Measurements from ENCODE around the gene UVRAG. TPM values are rescaled to one million over a fixed set of nuclear protein-coding genes. Genes with fewer than 3 reads are reported as not detected.

The UVRAG gene
- total and polyA plus RNA-seq, 4 donors, result 4.4 to 15.1 (median 10.0) TPM

DNA sequence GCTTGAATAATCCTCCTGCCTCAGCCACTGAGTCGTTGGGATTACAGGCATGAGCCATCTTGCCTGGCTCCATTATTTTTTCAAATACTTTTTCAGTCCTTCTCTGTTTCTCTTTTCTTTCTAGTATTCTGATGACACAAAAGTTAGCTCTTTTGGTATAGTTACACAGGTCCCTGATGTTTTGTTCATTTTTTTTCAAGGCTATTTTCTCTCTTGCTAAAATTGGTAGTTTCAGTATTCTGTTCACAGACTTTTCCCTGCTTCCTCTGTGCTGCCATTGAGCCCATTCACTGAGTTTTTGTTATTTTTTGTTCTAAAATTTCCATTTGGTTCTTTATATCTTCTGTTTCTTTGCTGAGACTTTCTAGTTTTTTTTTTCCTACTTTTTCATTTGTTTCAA lies 166.5 kb downstream of the UVRAG start:
- Histone ChIP-seq H3K9ac (ENCODE audit: low read depth in 1 of 2, low read length in 2 of 2) (no peak overlapping the region), H3K27me3 (ENCODE audit: control insufficient read depth in 4 of 4, insufficient read depth in 4 of 4, low read length in 3 of 4) (no peaks in the 10 kb centered on the region), H3K27ac (ENCODE audit: low read depth in 1 of 2, low read length in 2 of 2) (no peak overlapping the region), H3K36me3 (ENCODE audit: control insufficient read depth in 4 of 4, insufficient read depth in 3 of 4, low read depth in 1 of 4, low read length in 3 of 4) (peaks cover 0 to 8% (median 1%) of the 10 kb centered on the region in 4 donors), H3K4me1 (ENCODE audit: control insufficient read depth in 4 of 4, insufficient read depth in 4 of 4, low read length in 3 of 4) (no peaks in the 10 kb centered on the region), H3K9me3 (ENCODE audit: control insufficient read depth in 4 of 4, low read length in 3 of 4) (no peaks in the 10 kb centered on the region), H3K4me3 (ENCODE audit: low read depth in 1 of 3, low read length in 3 of 3) (no peak overlapping the region)
- no peak for DNase-seq (ENCODE audit: low spot score)
- TF ChIP-seq HNF4A (conservative IDR thresholded peaks at IDR 0.05) (no peak), TAF1 (conservative IDR thresholded peaks at IDR 0.05) (no peak), JUND (IDR thresholded peaks at IDR 0.05) (no peak), NR2F2 (IDR thresholded peaks at IDR 0.05) (no peak), YY1 (IDR thresholded peaks at IDR 0.05) (no peak), EGR1 (IDR thresholded peaks at IDR 0.05; ENCODE audit: low read depth in 2 of 2) (no peak), HNF4G (IDR thresholded peaks at IDR 0.05) (no peak), FOXA2 (IDR thresholded peaks at IDR 0.05) (no peak), RXRA (IDR thresholded peaks at IDR 0.05) (no peak)
- TF ChIP-seq, protein P1, sequence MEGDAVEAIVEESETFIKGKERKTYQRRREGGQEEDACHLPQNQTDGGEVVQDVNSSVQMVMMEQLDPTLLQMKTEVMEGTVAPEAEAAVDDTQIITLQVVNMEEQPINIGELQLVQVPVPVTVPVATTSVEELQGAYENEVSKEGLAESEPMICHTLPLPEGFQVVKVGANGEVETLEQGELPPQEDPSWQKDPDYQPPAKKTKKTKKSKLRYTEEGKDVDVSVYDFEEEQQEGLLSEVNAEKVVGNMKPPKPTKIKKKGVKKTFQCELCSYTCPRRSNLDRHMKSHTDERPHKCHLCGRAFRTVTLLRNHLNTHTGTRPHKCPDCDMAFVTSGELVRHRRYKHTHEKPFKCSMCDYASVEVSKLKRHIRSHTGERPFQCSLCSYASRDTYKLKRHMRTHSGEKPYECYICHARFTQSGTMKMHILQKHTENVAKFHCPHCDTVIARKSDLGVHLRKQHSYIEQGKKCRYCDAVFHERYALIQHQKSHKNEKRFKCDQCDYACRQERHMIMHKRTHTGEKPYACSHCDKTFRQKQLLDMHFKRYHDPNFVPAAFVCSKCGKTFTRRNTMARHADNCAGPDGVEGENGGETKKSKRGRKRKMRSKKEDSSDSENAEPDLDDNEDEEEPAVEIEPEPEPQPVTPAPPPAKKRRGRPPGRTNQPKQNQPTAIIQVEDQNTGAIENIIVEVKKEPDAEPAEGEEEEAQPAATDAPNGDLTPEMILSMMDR (IDR thresholded peaks at IDR 0.05; ENCODE audit: low read depth, low read length, missing input control), result no peak
- 96% methylated on average over 1 of the region's 1 CpG for WGBS

DNA sequence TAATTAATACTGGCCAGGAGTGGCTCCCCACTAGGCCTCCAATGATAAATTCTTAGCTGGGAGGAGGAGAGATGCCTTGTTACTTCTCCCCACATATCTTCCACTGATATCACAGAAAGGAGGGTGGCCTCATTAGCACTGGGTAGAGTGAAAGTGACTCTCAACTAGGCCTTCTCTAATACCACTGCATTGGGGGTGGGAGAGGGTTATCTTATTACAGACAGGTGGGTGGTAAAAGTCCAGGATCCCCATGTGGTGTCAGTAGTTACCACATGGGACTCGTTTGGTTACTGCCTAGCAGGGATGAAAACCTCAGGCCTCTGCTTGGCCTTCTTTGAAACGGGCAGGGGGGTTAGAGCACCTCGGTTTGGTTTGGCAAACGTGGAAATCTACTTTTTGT lies 167.3 kb downstream of the UVRAG start:
- no peaks in the 10 kb centered on the region for H3K27me3 ChIP-seq (ENCODE audit: control insufficient read depth in 4 of 4, insufficient read depth in 4 of 4, low read length in 3 of 4)
- no peak for DNase-seq (ENCODE audit: low spot score)
- TF ChIP-seq HNF4A (conservative IDR thresholded peaks at IDR 0.05) (no peak), JUND (IDR thresholded peaks at IDR 0.05) (no peak), FOXA1 (IDR thresholded peaks at IDR 0.05) (no peak), RXRA (IDR thresholded peaks at IDR 0.05) (no peak), YY1 (IDR thresholded peaks at IDR 0.05) (no peak), GABPA (IDR thresholded peaks at IDR 0.05 in 1 of 2, conservative IDR thresholded peaks at IDR 0.05 in 1 of 2) (no peak)
- TF ChIP-seq, protein P1 (IDR thresholded peaks at IDR 0.05; ENCODE audit: low read depth, low read length, missing input control), result no peak
- TF ChIP-seq, protein P2, sequence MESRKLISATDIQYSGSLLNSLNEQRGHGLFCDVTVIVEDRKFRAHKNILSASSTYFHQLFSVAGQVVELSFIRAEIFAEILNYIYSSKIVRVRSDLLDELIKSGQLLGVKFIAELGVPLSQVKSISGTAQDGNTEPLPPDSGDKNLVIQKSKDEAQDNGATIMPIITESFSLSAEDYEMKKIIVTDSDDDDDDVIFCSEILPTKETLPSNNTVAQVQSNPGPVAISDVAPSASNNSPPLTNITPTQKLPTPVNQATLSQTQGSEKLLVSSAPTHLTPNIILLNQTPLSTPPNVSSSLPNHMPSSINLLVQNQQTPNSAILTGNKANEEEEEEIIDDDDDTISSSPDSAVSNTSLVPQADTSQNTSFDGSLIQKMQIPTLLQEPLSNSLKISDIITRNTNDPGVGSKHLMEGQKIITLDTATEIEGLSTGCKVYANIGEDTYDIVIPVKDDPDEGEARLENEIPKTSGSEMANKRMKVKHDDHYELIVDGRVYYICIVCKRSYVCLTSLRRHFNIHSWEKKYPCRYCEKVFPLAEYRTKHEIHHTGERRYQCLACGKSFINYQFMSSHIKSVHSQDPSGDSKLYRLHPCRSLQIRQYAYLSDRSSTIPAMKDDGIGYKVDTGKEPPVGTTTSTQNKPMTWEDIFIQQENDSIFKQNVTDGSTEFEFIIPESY (IDR thresholded peaks at IDR 0.05), result no peak
- H3K4me3 ChIP-seq (ENCODE audit: low read depth in 1 of 3, low read length in 3 of 3), result no peak overlapping the region
- 93% methylated on average over 4 of the region's 4 CpGs for WGBS
- H3K36me3 ChIP-seq (ENCODE audit: control insufficient read depth in 4 of 4, insufficient read depth in 3 of 4, low read depth in 1 of 4, low read length in 3 of 4), result peaks cover 0 to 8% (median 1%) of the 10 kb centered on the region in 4 donors
- no peaks in the 10 kb centered on the region for H3K9me3 ChIP-seq (ENCODE audit: control insufficient read depth in 4 of 4, low read length in 3 of 4)
- no peak overlapping the region for H3K27ac ChIP-seq (ENCODE audit: low read depth in 1 of 2, low read length in 2 of 2)
- no peak overlapping the region for H3K9ac ChIP-seq (ENCODE audit: low read depth in 1 of 2, low read length in 2 of 2)
- no peaks in the 10 kb centered on the region for H3K4me1 ChIP-seq (ENCODE audit: control insufficient read depth in 4 of 4, insufficient read depth in 4 of 4, low read length in 3 of 4)
